GM12878 (cell line): ENCODE results near the gene EHBP1. TPM values are rescaled to one million over a fixed set of nuclear protein-coding genes. Genes with fewer than 3 reads are reported as not detected.

Experiments
- ATAC-seq: fragments of 200-7000 bp; cut with Tn5 transposase; 3 replicates; pipeline ENCODE4 v1.9.1; 2020; ENCODE audit warnings: mild to moderate bottlenecking, moderate library complexity
- BruUV-seq: library from RNA; stranded (reverse); fragments of 400-500 nt; replicated peaks from 2 replicates; lab custom pipeline; 2021; lab: Mats Ljungman, UMichigan
- CTCF ChIA-PET: fragments of 300-600 bp; sonication (Branson Sonifier 250); formaldehyde crosslinking; extraction: SDS; loops from one replicate; lab custom pipeline; 2021; ENCODE audit warnings: inconsistent platforms; lab: Yijun Ruan, JAX
- POLR2A ChIA-PET: fragments of 350-600 bp; formaldehyde crosslinking; extraction: SDS; loops from one replicate; lab custom pipeline; 2021; ENCODE audit warnings: inconsistent platforms; lab: Charles Lee
- RAD21 ChIA-PET: fragments of 300-600 bp; sonication (Branson Sonifier 250); formaldehyde crosslinking; loops from one replicate; lab custom pipeline; 2023; ENCODE audit warnings: antibody characterized with exemption; ENCODE audit not compliant: unreplicated experiment; lab: Charles Lee
- SMC1A ChIA-PET: fragments of 300-600 bp; sonication (Branson Sonifier 250); formaldehyde crosslinking; loops from one replicate; lab custom pipeline; 2023; ENCODE audit not compliant: unreplicated experiment, uncharacterized antibody; lab: Charles Lee
- DNase-seq: peaks from one replicate; pipeline ENCODE4 v3.0.0-alpha.2; 2011; ENCODE audit warnings: low read depth, low spot score
- FAIRE-seq: peaks from 3 replicates; lab custom pipeline; 2011; peaks lifted over from hg19 to GRCh38; lab: Jason Lieb, UNC
- H2AFZ ChIP-seq: 2 replicates; pipeline ENCODE4 v1.6.0; 2011; ENCODE audit warnings: low read depth, low read length, control low read depth; ENCODE audit not compliant: control insufficient read depth
- H3K27ac ChIP-seq: 2 replicates; pipeline ENCODE4 v1.5.1; 2011; ENCODE audit warnings: control low read depth; ENCODE audit not compliant: control insufficient read depth, insufficient read depth
- H3K27me3 ChIP-seq, 2 experiments: replicated peaks in 1 of 2; 2 replicates each; pipeline versions ENCODE4 v1.6.0 to v1.6.1; 2011; ENCODE audit warnings: low read length in 1 of 2; ENCODE audit not compliant: control insufficient read depth in 2 of 2, insufficient read depth in 2 of 2
- H3K36me3 ChIP-seq, 2 experiments: 2 replicates each; pipeline ENCODE4 v1.5.1; 2011; ENCODE audit warnings: low read length in 1 of 2; ENCODE audit not compliant: control insufficient read depth in 2 of 2, insufficient read depth in 2 of 2
- H3K4me1 ChIP-seq: 2 replicates; pipeline ENCODE4 v1.6.1; 2011; ENCODE audit warnings: mild to moderate bottlenecking, low read length, moderate library complexity, mixed read lengths; ENCODE audit not compliant: control insufficient read depth, insufficient read depth
- H3K4me2 ChIP-seq: 2 replicates; pipeline ENCODE4 v1.6.0; 2011; ENCODE audit warnings: control low read depth; ENCODE audit not compliant: control insufficient read depth, insufficient read depth
- H3K4me3 ChIP-seq: fragments of 200-600 bp; sonication (generic); 2 replicates; pipeline ENCODE4 v1.5.1; 2016
- H3K79me2 ChIP-seq: 2 replicates; pipeline ENCODE4 v1.6.0; 2011; ENCODE audit warnings: low read length; ENCODE audit not compliant: control insufficient read depth, insufficient read depth
- H3K9ac ChIP-seq: 2 replicates; pipeline ENCODE4 v1.8.0; 2011; ENCODE audit warnings: low read length, control low read depth, mixed read lengths; ENCODE audit not compliant: control insufficient read depth, insufficient read depth
- H3K9me3 ChIP-seq: replicated peaks from 3 replicates; pipeline ENCODE4 v1.5.1; 2011; ENCODE audit warnings: mild to moderate bottlenecking, low read length; ENCODE audit not compliant: control insufficient read depth, insufficient read depth
- H4K20me1 ChIP-seq: 2 replicates; pipeline ENCODE4 v1.6.0; 2011; ENCODE audit not compliant: control insufficient read depth, insufficient read depth
- BHLHE40 ChIP-seq, 2 experiments: fragments of 450-650 bp in 1 of 2; IDR thresholded peaks; 2 replicates each; pipeline ENCODE4 v1.6.1; 2011 to 2017; ENCODE audit warnings: low read depth in 2 of 2, borderline replicate concordance in 1 of 2, improper control_type of control experiment in 1 of 2, low read length in 1 of 2, mild to moderate bottlenecking in 1 of 2
- FOXM1 ChIP-seq: IDR thresholded peaks from 2 replicates; pipeline ENCODE4 v1.6.1; 2012; ENCODE audit warnings: low read depth, mild to moderate bottlenecking, inconsistent platforms, low read length, moderate library complexity
- HDAC2 ChIP-seq: fragments of 200-600 bp; sonication (generic); IDR thresholded peaks from 2 replicates; pipeline ENCODE4 v1.6.1; 2017
- MTA3 ChIP-seq: IDR thresholded peaks from 2 replicates; pipeline ENCODE4 v1.6.1; 2012; ENCODE audit warnings: low read length, inconsistent platforms, borderline replicate concordance
- NBN ChIP-seq: fragments of 450-650 bp; IDR thresholded peaks from 2 replicates; pipeline ENCODE4 v1.6.1; 2016
- NFIC ChIP-seq: IDR thresholded peaks from 2 replicates; pipeline ENCODE4 v1.6.1; 2012; ENCODE audit warnings: low read depth, mild to moderate bottlenecking, inconsistent platforms, low read length, moderate library complexity
- PKNOX1 ChIP-seq: fragments of 450-650 bp; IDR thresholded peaks from 2 replicates; pipeline ENCODE4 v1.6.1; 2016; ENCODE audit warnings: mild to moderate bottlenecking
- RAD51 ChIP-seq: fragments of 450-650 bp; IDR thresholded peaks from 2 replicates; pipeline ENCODE4 v1.6.1; 2016; ENCODE audit warnings: moderate library complexity, mild to moderate bottlenecking, inconsistent platforms
- RB1 ChIP-seq: fragments of 450-650 bp; formaldehyde crosslinking; IDR thresholded peaks from 2 replicates; pipeline ENCODE4 v1.6.1; 2017; ENCODE audit warnings: mild to moderate bottlenecking, borderline replicate concordance
- RCOR1 ChIP-seq: conservative IDR thresholded peaks from 2 replicates; pipeline ENCODE4 v1.6.1; 2012; ENCODE audit warnings: low read depth, low read length, improper control_type of control experiment
- SMC3 ChIP-seq: IDR thresholded peaks from 2 replicates; pipeline ENCODE4 v1.6.1; 2011; ENCODE audit warnings: low read length, improper control_type of control experiment, borderline replicate concordance
- STAT1 ChIP-seq: fragments of 450-650 bp; conservative IDR thresholded peaks from 2 replicates; pipeline ENCODE4 v1.6.1; 2014; ENCODE audit warnings: antibody characterized with exemption, mild to moderate bottlenecking
- TCF3 ChIP-seq: IDR thresholded peaks from 2 replicates; pipeline ENCODE4 v1.6.1; 2012; ENCODE audit warnings: low read depth, mild to moderate bottlenecking, low read length, borderline replicate concordance; ENCODE audit not compliant: insufficient read depth
- YY1 ChIP-seq: IDR thresholded peaks from 2 replicates; pipeline ENCODE4 v1.6.1; 2011; ENCODE audit warnings: low read depth, mild to moderate bottlenecking, low read length
- ZBTB33 ChIP-seq: fragments of 450-650 bp; IDR thresholded peaks from 2 replicates; pipeline ENCODE4 v1.6.1; 2017; ENCODE audit warnings: mild to moderate bottlenecking
- WGBS: methylation state at CpG from one replicate; pipeline ENCODE4 v1.1.6; 2016; ENCODE audit warnings: low lambda C conversion rate; ENCODE audit not compliant: insufficient replicate concordance, insufficient coverage; ENCODE audit errors: missing lambda C conversion rate; 5-methylcytosine and 5-hydroxymethylcytosine counted together
- in situ Hi-C: fragments of 300-500 bp; cut with MboI; formaldehyde crosslinking; loops from 9 replicates; pipeline ENCODE4 v1.14.3; 2018; ENCODE audit warnings: mixed read lengths
- intact Hi-C: fragments of 100-400 bp; cut with micrococcal nuclease; formaldehyde crosslinking; loops from one replicate; pipeline ENCODE4 v1.14.2; 2022; ENCODE audit not compliant: unreplicated experiment
- polyA plus RNA-seq, 11 experiments: library from polyadenylated mRNA; depleted of rRNA in 4 of 11; unstranded in 6 of 11; stranded (reverse) in 5 of 11; fragments of >200 nt; fragmentation: Nextera tagmentation in 4 of 11; fragmentation: Illumina TruSeq in 1 of 11; extraction: Ambion mirVana in 4 of 11; extraction: Trizol in 1 of 11; gene quantifications; 1 replicate in 1 of 11; 2 replicates in 10 of 11; pipeline versions ENCODE4 v1.2.1 to v1.2.3, GENCODE V29; 2011 to 2016; ENCODE audit warnings: inconsistent platforms in 2 of 11, missing spikeins in 2 of 11, low read depth in 1 of 11
- total RNA-seq, 4 experiments: library from RNA; depleted of rRNA in 3 of 4; stranded (reverse); fragments of >200 nt in 3 of 4; fragmentation: Illumina TruSeq in 1 of 4; extraction: Trizol in 1 of 4; gene quantifications; 2 replicates each; pipeline versions ENCODE4 v1.2.1 to v1.2.3, GENCODE V29; 2013 to 2021

Gene EHBP1
- total and polyA plus RNA-seq, 10 of the 15 experiments (the other 5 are each of a cell fraction or from before 2014, with no cell fraction given): 5.7 to 26.1 (median 13.6) TPM

GRCh38 chr2:62998949-62999348 is 293.4 kb downstream of the EHBP1 start:
- Histone ChIP-seq H3K4me3 (no peak overlapping the region), H3K36me3 (0 out of 4 replicates have a peak, but pooled peaks cover 0 to 3% of the 10 kb centered on the region in 2 experiments), H3K4me2 (no peak overlapping the region), H2AFZ (no peak overlapping the region), H4K20me1 (no peaks in the 10 kb centered on the region), H3K79me2 (no peaks in the 10 kb centered on the region), H3K4me1 (no peaks in the 10 kb centered on the region), H3K27ac (no peak overlapping the region), H3K9me3 (no peaks in the 10 kb centered on the region), H3K9ac (no peak overlapping the region), H3K27me3 (no peaks in the 10 kb centered on the region)
- in situ Hi-C loops: no loop called here
- no peak for DNase-seq
- ATAC-seq: no peak
- BruUV-seq: no TSS peak
- ChIA-PET RAD21 (no interaction called here), POLR2A (no interaction called here), CTCF (interaction anchor here (0.6 to 1.7 kb wide), 5 partner anchors 16 to 542 kb away, joined by 3 to 5 read pairs (median 3); no protein-coding TSS in a partner anchor), SMC1A (interaction anchor here (0.8 to 1.6 kb wide), 3 partner anchors 9 to 123 kb away, joined by 3 read pairs; no protein-coding TSS in a partner anchor)
- no peak for TF ChIP-seq FOXM1
- no peak for TF ChIP-seq RAD51
- no peak for TF ChIP-seq PKNOX1
- TF ChIP-seq BHLHE40 (IDR thresholded peaks at IDR 0.05; ENCODE audit: borderline replicate concordance in 1 of 2, low read depth in 2 of 2, low read length in 1 of 2): no peak
- TF ChIP-seq NBN: no peak
- no peak for TF ChIP-seq SMC3
- TF ChIP-seq RB1: no peak
- no peak for TF ChIP-seq HDAC2
- no peak for TF ChIP-seq ZBTB33
- no peak for TF ChIP-seq RCOR1
- no peak for TF ChIP-seq TCF3
- no peak for TF ChIP-seq YY1
- no peak for TF ChIP-seq STAT1
- no peak for TF ChIP-seq NFIC
- TF ChIP-seq MTA3: no peak
- WGBS: 100% methylated on average over 1 of the region's 1 CpG
- FAIRE-seq: no peak
- intact Hi-C loops: no loop called here
